HG02938 (cell line): ENCODE measurements around the gene GPS1.

Experiments used
- ATAC-seq: cut with Tn5 transposase; IDR thresholded peaks from one replicate; pipeline ENCODE4 v1.9.1; 2021; ENCODE audit warnings: mild to moderate bottlenecking, moderate library complexity; ENCODE audit not compliant: unreplicated experiment

Gene GPS1

GRCh38 chr17:82051776-82052637, at the start of gene GPS1, which contains the start of gene RFNG:
Gene GPS1 (plus strand): TSS chr17:82051898. CDS start chr17:82051932, 34 bp downstream.
Gene RFNG (minus strand): TSS chr17:82051811. CDS start chr17:82051766, 45 bp downstream.
- peak; percentile 76 for ATAC-seq

- no peak for ATAC-seq
Measured at GRCh38 chr17:82003411-82004381, 48.0 kb upstream of the GPS1 start.

DNA sequence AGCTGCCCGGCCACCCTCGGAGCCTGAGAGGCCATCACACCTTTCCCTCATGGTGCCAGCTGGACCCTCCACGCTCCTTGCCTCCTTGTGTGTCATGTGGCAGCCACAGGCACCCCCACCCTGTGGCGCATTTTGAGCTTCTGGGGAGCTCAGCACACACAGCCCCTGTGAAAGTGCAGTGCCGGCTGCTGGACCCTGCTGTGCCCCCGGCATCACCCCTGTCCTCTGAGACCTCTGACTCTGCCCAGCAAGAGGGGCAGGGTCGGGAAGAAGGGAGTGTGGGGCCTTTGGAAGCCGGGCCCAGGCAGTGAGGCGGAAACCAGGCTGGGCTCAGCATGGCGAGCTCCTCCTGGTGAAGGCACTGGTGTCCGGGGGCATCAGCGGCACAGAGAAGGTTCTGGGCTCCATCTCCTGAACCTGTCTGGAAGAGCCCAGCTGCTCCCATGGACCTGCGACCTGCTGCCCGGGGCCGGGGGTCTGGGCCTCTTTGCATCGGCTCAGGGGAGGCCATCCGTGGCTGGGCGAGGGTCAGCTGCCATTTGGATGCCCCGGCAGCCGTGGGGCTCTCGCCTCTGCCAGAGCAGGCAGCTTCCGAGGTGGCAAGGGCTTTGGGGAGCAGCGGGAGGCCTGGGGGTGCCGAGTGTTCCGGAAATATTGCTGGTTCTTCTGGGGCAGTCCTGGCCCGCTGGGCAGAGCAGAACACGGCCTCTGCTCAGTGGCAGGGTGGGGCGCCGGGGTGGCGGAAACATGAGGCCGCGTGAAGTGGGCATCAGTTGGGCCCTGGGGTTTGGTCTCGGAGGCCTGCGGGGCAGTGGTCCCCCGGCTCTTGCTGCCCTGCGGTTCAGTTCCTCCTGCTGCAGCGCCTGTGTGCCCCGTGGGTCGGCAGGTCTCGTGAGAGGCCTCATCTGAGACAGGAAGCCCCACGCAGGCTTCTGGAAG, 46.9 kb upstream of the GPS1 start:
- no peak for ATAC-seq

DNA sequence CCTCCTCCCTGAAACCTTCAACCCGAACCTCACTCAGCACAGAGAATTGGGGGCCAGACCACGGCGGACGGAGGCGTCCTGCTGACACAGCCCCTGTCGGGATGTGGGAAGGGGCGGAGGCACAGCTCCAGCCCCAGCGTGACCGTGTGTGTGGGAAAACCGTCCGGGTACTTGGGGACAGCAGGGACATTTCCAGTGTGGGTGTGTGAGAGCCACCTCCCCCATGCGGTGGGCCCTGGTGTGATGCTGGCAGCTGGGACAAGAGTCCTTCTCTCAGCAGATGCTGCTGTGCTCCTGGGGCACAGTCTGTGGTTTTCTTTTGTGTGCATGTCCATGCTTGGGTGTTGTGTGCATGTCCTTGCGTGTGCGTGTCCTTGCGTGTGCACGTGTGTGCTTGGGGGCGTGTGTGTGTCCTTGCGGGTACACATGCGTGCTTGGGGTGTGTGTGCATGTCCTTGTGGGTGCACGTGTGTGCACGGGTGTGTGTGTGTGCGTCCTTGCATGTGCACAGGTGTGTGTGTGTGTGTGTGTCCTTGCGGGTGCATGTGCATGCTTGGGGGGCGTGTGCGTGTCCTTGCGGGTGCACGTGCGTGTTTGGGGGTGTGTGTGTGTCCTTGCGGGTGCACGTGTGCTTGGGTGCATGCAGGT, 45.9 kb upstream of the GPS1 start:
- no peak for ATAC-seq

GRCh38 chr17:82006468-82007227, 45.0 kb upstream of the GPS1 start:
- no peak for ATAC-seq

DNA sequence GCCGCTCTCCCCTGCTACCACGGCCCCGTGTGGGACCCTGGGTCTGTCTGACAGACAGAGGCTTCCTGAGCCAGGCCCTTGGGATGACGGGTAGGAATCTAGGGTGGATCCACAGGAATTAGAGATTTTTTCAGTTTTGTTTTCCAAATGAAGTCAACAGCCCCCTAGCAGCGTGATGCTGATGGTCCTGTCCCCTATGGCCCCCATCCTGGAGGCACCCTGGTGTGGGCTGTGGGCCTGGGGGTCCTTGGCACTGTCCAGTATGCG, 44.5 kb upstream of the GPS1 start:
- no peak for ATAC-seq

DNA sequence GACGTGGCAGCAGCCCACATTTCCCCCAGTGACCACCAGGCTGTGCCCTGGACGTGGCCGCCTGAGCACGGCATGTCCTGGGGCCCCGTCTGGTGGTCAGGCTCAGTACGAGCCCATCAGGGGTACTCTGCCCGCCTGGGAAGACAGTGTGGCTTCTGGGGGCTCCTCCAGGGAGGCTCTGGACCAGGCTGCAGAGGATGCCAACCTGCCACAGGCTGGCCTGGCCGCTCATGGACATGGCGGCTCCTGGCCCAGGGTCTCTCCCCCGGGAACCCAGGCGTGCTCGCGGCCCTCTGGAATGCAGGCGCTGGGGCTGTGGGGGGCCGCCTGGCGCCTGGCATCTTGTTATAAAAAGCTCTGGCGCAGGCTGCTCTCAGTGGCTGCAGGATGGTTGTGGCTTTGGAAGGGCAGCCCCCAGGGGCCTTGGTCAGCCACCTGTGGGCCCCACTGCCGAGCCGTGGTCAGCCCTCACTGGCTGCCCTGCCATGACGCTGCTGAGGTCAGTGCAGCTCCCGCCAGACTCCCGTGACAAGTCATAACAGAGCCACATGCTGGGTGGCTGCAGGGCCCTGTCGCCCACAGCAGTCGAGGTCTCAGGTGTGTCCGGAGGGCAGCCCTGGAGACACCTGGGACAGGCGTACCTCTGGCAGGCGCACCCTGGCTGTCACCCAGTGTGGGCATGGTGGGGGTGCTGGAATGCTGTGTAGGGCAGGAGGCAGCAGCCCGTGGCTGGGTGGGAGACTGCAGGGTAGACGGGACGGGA, 44.0 kb upstream of the GPS1 start:
- ATAC-seq: no peak

DNA sequence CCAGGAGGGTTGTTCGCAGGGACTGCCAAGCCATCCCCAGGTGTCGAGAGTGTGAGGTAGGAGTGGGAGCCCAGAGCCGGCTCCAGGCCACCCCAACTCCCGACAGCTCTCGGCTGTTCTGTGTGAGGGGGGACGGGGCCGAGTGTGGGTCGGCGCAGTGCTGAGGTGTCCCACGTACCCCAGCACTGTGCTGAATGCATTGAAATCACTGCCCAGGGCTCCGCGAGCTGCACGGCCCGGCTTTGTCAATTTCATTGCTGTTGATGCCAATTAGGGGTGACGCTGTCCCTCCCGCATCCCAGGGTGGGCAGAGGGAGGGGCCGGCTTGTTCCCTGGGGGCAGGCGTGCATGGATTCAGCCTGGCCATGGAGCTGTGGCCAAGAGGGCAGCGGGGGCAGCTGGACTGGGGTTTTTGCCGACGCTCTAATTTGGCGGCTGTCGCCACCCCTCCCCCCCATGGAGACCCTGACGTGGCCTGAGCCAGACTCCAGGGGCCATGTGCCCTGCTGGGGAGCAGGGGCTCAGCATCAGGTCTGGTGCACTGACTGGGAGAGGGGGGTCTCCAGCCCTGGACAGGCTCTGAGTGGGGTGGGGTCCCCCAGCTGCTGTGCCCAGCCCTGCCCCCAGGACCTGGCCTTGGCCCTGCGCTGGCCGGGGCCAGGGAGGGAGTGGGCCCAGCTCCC, 43.3 kb upstream of the GPS1 start:
- no peak for ATAC-seq

DNA sequence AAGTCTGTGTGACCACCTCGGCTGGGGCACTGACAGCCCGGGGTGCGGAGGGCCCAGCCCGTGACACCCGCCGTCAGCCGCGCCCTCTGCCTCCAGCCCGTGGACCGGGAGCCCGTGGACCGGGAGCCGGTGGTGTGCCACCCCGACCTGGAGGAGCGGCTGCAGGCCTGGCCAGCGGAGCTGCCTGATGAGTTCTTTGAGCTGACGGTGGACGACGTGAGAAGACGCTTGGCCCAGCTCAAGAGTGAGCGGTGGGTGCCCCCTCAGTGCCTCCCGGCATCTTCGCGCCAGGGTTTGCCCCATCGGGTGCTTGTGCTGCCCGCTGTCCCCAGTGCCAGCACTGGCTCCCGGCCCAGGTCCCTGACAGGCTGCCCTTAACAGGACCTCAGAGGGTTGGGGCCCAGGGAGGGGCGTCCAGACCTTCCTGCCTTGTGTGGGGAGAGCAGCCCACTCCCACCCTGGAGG, 42.7 kb upstream of the GPS1 start:
- no peak for ATAC-seq

GRCh38 chr17:82009413-82009812, 42.3 kb upstream of the GPS1 start:
- no peak for ATAC-seq

GRCh38 chr17:82010575-82011525, 40.8 kb upstream of the GPS1 start:
- ATAC-seq: no peak

- no peak for ATAC-seq
Measured at GRCh38 chr17:82011617-82012187, 40.0 kb upstream of the GPS1 start.

GRCh38 chr17:82012261-82012639, 39.4 kb upstream of the GPS1 start:
- ATAC-seq: no peak

- ATAC-seq: no peak
Measured at GRCh38 chr17:82012640-82013295, 38.9 kb upstream of the GPS1 start.

DNA sequence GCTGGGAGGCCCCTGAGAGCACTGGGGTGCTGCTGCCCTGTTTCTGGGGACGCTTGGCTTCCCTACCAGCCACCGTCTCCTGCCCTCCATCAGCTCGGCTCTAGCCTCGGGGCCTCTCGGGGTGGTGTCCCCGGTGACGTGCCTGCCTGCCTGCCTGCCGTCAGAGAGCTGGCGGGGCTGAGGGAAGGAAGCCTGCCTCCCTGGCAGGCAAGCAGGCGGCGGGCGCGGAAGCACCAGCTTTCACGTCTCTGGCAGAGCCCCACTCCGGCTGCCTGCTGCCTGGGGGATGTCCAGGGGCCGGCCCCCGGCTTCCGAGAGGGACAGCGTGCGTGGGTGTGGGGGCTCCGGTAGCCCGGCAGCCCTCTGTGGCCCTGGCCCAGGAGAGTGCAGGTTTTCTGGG, 38.4 kb upstream of the GPS1 start:
- no peak for ATAC-seq

- no peak for ATAC-seq
Measured at GRCh38 chr17:82013772-82014321, 37.9 kb upstream of the GPS1 start.
